Thyroid gland (tissue), 4 donors: ENCODE measurements around the gene NME3.

ENCODE experiments used
- CTCF ChIP-seq, 6 experiments: fragments of 200-600 bp in 3 of 6; fragments of 450-650 bp in 3 of 6; sonication (generic) in 3 of 6; IDR thresholded peaks; one replicate each; pipeline ENCODE4 v1.5.1; 2016 to 2019; ENCODE audit warnings: antibody characterized with exemption in 6 of 6, mild to moderate bottlenecking in 2 of 6, inconsistent platforms in 1 of 6, moderate library complexity in 1 of 6
- POLR2A ChIP-seq, 2 donors: fragments of 450-650 bp; IDR thresholded peaks; one replicate each; pipeline ENCODE4 v1.6.1; 2017; ENCODE audit warnings: antibody characterized with exemption in 2 of 2, mild to moderate bottlenecking in 2 of 2, moderate library complexity in 1 of 2

GRCh38 chr16:1770328-1771187 lies 785 bp downstream of the NME3 start:
- TF ChIP-seq CTCF (IDR thresholded peaks at IDR 0.05) = peak in 1 of 6 experiments; percentile 0
- TF ChIP-seq POLR2A (IDR thresholded peaks at IDR 0.05) = peak in 1 of 2 donors; percentile 25
